Erythroblast (primary cell): ENCODE results near the gene MAT2A.

Experiments
- DNase-seq, 2 experiments: peaks; one replicate each; lab custom pipeline; 2025; lab: John Stamatoyannopoulos, UW
- GATA1 ChIP-seq: IDR thresholded peaks from 2 replicates; pipeline ENCODE4 v1.6.1; 2011; ENCODE audit warnings: low read depth, mild to moderate bottlenecking, control low read depth, low read length, moderate library complexity
- POLR2A ChIP-seq: IDR thresholded peaks from 2 replicates; pipeline ENCODE4 v1.6.1; 2011; ENCODE audit warnings: mild to moderate bottlenecking, low read length

Gene MAT2A

GRCh38 chr2:85511008-85511811 lies 27.8 kb upstream of the MAT2A start:
- DNase-seq, result no peak

GRCh38 chr2:85514323-85514722 lies 24.6 kb upstream of the MAT2A start:
- DNase-seq, result no peak
- TF ChIP-seq GATA1 (no peak), POLR2A (no peak)

More at GRCh38 chr2:85511008-85511811, 27.8 kb upstream of the MAT2A start:
- no peak for TF ChIP-seq POLR2A
- no peak for TF ChIP-seq GATA1

GRCh38 chr2:85516653-85517389 lies 22.1 kb upstream of the MAT2A start:
- no peak for TF ChIP-seq POLR2A
- no peak for TF ChIP-seq GATA1
- DNase-seq, result no peak

- DNase-seq, result no peak
- TF ChIP-seq GATA1, result no peak
Observed at GRCh38 chr2:85522090-85522647, 16.8 kb upstream of the MAT2A start.

- TF ChIP-seq GATA1, result no peak
- TF ChIP-seq POLR2A, result no peak
- no peak for DNase-seq
Observed at GRCh38 chr2:85523062-85523902, 15.7 kb upstream of the MAT2A start.

GRCh38 chr2:85523903-85524335 lies 15.0 kb upstream of the MAT2A start:
- TF ChIP-seq GATA1 (no peak), POLR2A (no peak)
- no peak for DNase-seq

- TF ChIP-seq POLR2A (no peak), GATA1 (no peak)
- DNase-seq, result peak; percentile 59 to 67
Observed at GRCh38 chr2:85524336-85524908, 14.5 kb upstream of the MAT2A start.

- TF ChIP-seq GATA1 (no peak), POLR2A (no peak)
- DNase-seq, result no peak
Observed at GRCh38 chr2:85525029-85525428, 13.9 kb upstream of the MAT2A start.

GRCh38 chr2:85525567-85525966 lies 13.4 kb upstream of the MAT2A start:
- TF ChIP-seq POLR2A, result no peak
- no peak for TF ChIP-seq GATA1
- DNase-seq, result no peak

- no peak for DNase-seq
- TF ChIP-seq POLR2A, result no peak
- TF ChIP-seq GATA1, result no peak
Observed at GRCh38 chr2:85527787-85528186, 11.2 kb upstream of the MAT2A start.

- TF ChIP-seq POLR2A (no peak), GATA1 (no peak)
- DNase-seq, result no peak
Observed at GRCh38 chr2:85528355-85528754, 10.6 kb upstream of the MAT2A start.

GRCh38 chr2:85529809-85530208 lies 9.2 kb upstream of the MAT2A start:
- DNase-seq, result no peak

GRCh38 chr2:85531589-85531988 lies 7.4 kb upstream of the MAT2A start:
- DNase-seq, result no peak
- TF ChIP-seq GATA1, result no peak
- TF ChIP-seq POLR2A, result no peak

More at GRCh38 chr2:85529809-85530208, 9.2 kb upstream of the MAT2A start:
- TF ChIP-seq GATA1 (no peak), POLR2A (no peak)
